Measurements from ENCODE around the gene LHB.
A peak's percentile ranks its signal among the peaks of the same experiment; 100 is the strongest.

DNA sequence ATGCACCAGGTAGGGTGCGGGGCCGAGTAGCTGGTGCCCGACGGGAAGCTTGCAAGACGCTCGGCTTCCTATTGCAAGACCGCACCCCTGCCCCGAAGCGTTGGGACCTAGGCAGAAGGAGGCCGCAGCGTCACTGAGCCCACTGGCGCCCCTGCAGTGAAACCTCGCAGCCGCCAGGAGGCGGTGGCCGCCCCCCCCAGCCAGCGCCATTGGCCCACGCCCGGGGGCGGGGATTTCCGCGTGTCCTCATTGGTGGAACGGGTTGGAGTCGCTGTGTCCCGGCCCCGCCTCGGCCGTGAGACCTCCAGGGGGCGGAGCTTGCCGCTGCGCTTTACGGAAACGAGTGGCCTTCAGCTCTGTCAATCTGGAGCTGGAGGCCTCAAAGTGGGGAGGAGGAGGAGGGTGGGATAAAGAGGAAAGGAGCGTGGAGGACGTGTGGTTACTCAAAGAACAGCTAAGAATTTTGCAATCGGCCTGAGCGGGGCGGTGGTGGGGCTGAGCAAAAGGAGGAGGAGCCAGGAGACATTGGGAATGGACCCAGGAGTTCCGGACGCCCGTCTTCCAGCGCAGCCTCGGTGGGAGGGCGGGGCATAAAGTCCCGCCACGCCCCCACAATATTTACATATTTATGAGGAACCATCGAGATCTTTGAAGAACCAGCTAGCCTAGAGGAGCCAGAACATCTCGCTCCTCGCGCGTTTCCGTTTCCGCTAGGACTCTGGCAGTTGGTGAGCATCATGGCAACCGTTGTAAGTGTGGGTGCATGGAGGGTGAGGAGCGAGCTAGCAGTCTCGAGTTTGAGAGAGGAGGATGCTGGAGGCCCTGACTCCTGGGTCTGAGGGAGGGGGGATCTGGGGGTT is 23.5 kb downstream of the LHB start, which contains the start of the genes GYS1 and RUVBL2:
- TF ChIP-seq, protein P1, sequence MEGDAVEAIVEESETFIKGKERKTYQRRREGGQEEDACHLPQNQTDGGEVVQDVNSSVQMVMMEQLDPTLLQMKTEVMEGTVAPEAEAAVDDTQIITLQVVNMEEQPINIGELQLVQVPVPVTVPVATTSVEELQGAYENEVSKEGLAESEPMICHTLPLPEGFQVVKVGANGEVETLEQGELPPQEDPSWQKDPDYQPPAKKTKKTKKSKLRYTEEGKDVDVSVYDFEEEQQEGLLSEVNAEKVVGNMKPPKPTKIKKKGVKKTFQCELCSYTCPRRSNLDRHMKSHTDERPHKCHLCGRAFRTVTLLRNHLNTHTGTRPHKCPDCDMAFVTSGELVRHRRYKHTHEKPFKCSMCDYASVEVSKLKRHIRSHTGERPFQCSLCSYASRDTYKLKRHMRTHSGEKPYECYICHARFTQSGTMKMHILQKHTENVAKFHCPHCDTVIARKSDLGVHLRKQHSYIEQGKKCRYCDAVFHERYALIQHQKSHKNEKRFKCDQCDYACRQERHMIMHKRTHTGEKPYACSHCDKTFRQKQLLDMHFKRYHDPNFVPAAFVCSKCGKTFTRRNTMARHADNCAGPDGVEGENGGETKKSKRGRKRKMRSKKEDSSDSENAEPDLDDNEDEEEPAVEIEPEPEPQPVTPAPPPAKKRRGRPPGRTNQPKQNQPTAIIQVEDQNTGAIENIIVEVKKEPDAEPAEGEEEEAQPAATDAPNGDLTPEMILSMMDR (conservative IDR thresholded peaks at IDR 0.05 in 1 of 2, IDR thresholded peaks at IDR 0.05 in 1 of 2; ENCODE audit: low read depth in 1 of 2, low read length in 2 of 2), result peak; percentile 62 to 90
- no peak for TF ChIP-seq EZH2 (IDR thresholded peaks at IDR 0.05; ENCODE audit: low read length, missing control alignments)
